Mesenteric fat pad (tissue), 1 donor: Measurements from ENCODE around the gene DZANK1. TPM values are rescaled to one million over a fixed set of nuclear protein-coding genes. Genes with fewer than 3 reads are reported as not detected.
"Not testable (repeated sequence)": the region's sequence is repeated elsewhere in the genome, so short reads cannot be mapped to it uniquely, and the experiment has no call there.

ENCODE experiments used
- DNase-seq: peaks from one replicate; pipeline ENCODE4 v3.0.0-alpha.2; 2020; ENCODE audit warnings: low spot score
- long read RNA-seq: library from polyadenylated mRNA; unstranded; transcript quantifications from one replicate; pipeline ENCODE4 v2.0.0, GENCODE V29; 2020
- total RNA-seq: library from RNA; stranded (reverse); fragmentation: NEBNext Ultra II Directional; extraction: Animal tissue kit (Norgen Biotek cat#: 25700); gene quantifications from one replicate; pipeline ENCODE4 v1.2.1, GENCODE V29; 2021
- donor health status: DM: yes; HTN: yes; CAD: no.

Gene DZANK1
- total RNA-seq: 1.3 TPM
- long read RNA-seq, partial matches to known transcripts: 2 of 2 reads
- long read RNA-seq, other reads (novel, unspliced or antisense): 0 of 2 reads

GRCh38 chr20:18466894-18467730 is at the start of gene DZANK1, which contains the start of gene POLR3F:
Gene DZANK1, minus strand, starts transcription at chr20:18467030. Its CDS starts 1,672 bp downstream, at chr20:18465358.
Gene POLR3F, plus strand, starts transcription at chr20:18467390. Its CDS starts 117 bp downstream, at chr20:18467507.
- peak; percentile 97 for DNase-seq

GRCh38 chr20:18515973-18516372 is 49.1 kb upstream of the DZANK1 start:
- no peak for DNase-seq

GRCh38 chr20:18514127-18514526 is 47.3 kb upstream of the DZANK1 start:
- no peak for DNase-seq

GRCh38 chr20:18513208-18513607 is 46.4 kb upstream of the DZANK1 start:
- DNase-seq: no peak

- no peak for DNase-seq
Observed at GRCh38 chr20:18511571-18511970, 44.7 kb upstream of the DZANK1 start.

- peak; percentile 98 for DNase-seq
Observed at GRCh38 chr20:18507218-18508191, 40.7 kb upstream of the DZANK1 start, which contains the start of gene SEC23B. Gene SEC23B, plus strand, starts transcription at chr20:18507940. Its CDS starts 2,896 bp downstream, at chr20:18510836.

GRCh38 chr20:18506744-18507143 is 39.9 kb upstream of the DZANK1 start:
- no peak for DNase-seq

GRCh38 chr20:18504479-18505060 is 37.7 kb upstream of the DZANK1 start:
- no peak for DNase-seq

- not testable (repeated sequence) for DNase-seq
Observed at GRCh38 chr20:18501672-18502071, 34.8 kb upstream of the DZANK1 start.

GRCh38 chr20:18497603-18498002 is 30.8 kb upstream of the DZANK1 start:
- no peak for DNase-seq

- DNase-seq: peak; percentile 93
Observed at GRCh38 chr20:18496740-18497592, 30.1 kb upstream of the DZANK1 start, which contains the start of gene RBBP9. Gene RBBP9, minus strand, starts transcription at chr20:18497225. Its CDS starts 58 bp downstream, at chr20:18497167.

- no peak for DNase-seq
Observed at GRCh38 chr20:18496042-18496441, 29.2 kb upstream of the DZANK1 start.

GRCh38 chr20:18488301-18488700 is 21.5 kb upstream of the DZANK1 start:
- no peak for DNase-seq

- no peak for DNase-seq
Observed at GRCh38 chr20:18481596-18481995, 14.8 kb upstream of the DZANK1 start.

GRCh38 chr20:18477821-18478220 is 11.0 kb upstream of the DZANK1 start:
- no peak for DNase-seq

GRCh38 chr20:18477218-18477617 is 10.4 kb upstream of the DZANK1 start:
- DNase-seq: no peak

- DNase-seq: no peak
Observed at GRCh38 chr20:18466574-18466893, 296 bp downstream of the DZANK1 start.

- no peak for DNase-seq
Observed at GRCh38 chr20:18465536-18466200, 1.2 kb downstream of the DZANK1 start.

GRCh38 chr20:18456600-18456999 is 10.2 kb downstream of the DZANK1 start:
- no peak for DNase-seq

GRCh38 chr20:18443886-18444285 is 22.9 kb downstream of the DZANK1 start:
- no peak for DNase-seq
